Mesenchymal stem cell (in vitro differentiated cells and primary cell): ENCODE data around the gene ATP6V1G1.

Source experiments
- DNase-seq: peaks from one replicate; pipeline ENCODE4 v3.0.0-alpha.2; 2013
- H2AFZ ChIP-seq: one replicate; pipeline ENCODE4 v1.6.1; 2013; ENCODE audit warnings: low read depth, mild to moderate bottlenecking, control low read depth, inconsistent platforms, low read length, moderate library complexity
- H2AK5ac ChIP-seq: 2 replicates; pipeline ENCODE4 v1.6.1; 2013; ENCODE audit warnings: low read length, moderate library complexity, mild to moderate bottlenecking, inconsistent platforms; ENCODE audit not compliant: severe bottlenecking
- H2BK120ac ChIP-seq: one replicate; pipeline ENCODE4 v1.6.1; 2013; ENCODE audit warnings: low read depth, mild to moderate bottlenecking, inconsistent platforms, low read length, moderate library complexity
- H2BK12ac ChIP-seq, 2 experiments: one replicate each; pipeline ENCODE4 v1.6.1; 2013; ENCODE audit warnings: inconsistent platforms in 2 of 2, low read length in 2 of 2, mild to moderate bottlenecking in 2 of 2, moderate library complexity in 2 of 2, control low read depth in 1 of 2
- H2BK15ac ChIP-seq: one replicate; pipeline ENCODE4 v1.6.1; 2013; ENCODE audit warnings: mild to moderate bottlenecking, low read depth, inconsistent platforms; ENCODE audit not compliant: poor library complexity, severe bottlenecking
- H2BK5ac ChIP-seq: 2 replicates; pipeline ENCODE4 v1.6.1; 2013; ENCODE audit warnings: low read depth, mild to moderate bottlenecking, low read length, control low read depth, inconsistent platforms; ENCODE audit not compliant: poor library complexity, severe bottlenecking
- H3K14ac ChIP-seq, 2 experiments: one replicate each; pipeline ENCODE4 v1.6.1; 2013; ENCODE audit warnings: inconsistent platforms in 2 of 2, low read length in 2 of 2, control low read depth in 1 of 2, mild to moderate bottlenecking in 1 of 2, moderate library complexity in 1 of 2
- H3K18ac ChIP-seq, 2 experiments: one replicate each; pipeline ENCODE4 v1.6.1; 2013; ENCODE audit warnings: inconsistent platforms in 2 of 2, low read length in 2 of 2, control low read depth in 1 of 2, low read depth in 1 of 2, mild to moderate bottlenecking in 1 of 2
- H3K23ac ChIP-seq, 2 experiments: one replicate each; pipeline ENCODE4 v1.6.1; 2013; ENCODE audit warnings: inconsistent platforms in 2 of 2, low read length in 2 of 2, mild to moderate bottlenecking in 2 of 2, moderate library complexity in 2 of 2, control low read depth in 1 of 2
- H3K27ac ChIP-seq: 2 replicates; pipeline ENCODE4 v1.5.1; 2013; ENCODE audit warnings: mild to moderate bottlenecking, moderate library complexity, low read length, control low read depth, inconsistent platforms; ENCODE audit not compliant: poor library complexity, severe bottlenecking
- H3K27me3 ChIP-seq, 2 experiments: 2 replicates each; pipeline versions ENCODE4 v1.6.1 to v1.7.0; 2013; ENCODE audit warnings: low read length in 2 of 2, mild to moderate bottlenecking in 2 of 2, moderate library complexity in 2 of 2, control low read depth in 1 of 2, inconsistent platforms in 1 of 2; ENCODE audit not compliant: control insufficient read depth in 1 of 2, insufficient read depth in 1 of 2
- H3K36me3 ChIP-seq, 2 experiments: 2 replicates each; pipeline versions ENCODE4 v1.6.1 to v1.7.0; 2013; ENCODE audit warnings: low read length in 2 of 2, control low read depth in 1 of 2, inconsistent platforms in 1 of 2, low read depth in 1 of 2, mild to moderate bottlenecking in 1 of 2; ENCODE audit not compliant: insufficient read depth in 2 of 2, control insufficient read depth in 1 of 2
- H3K4ac ChIP-seq, 2 experiments: one replicate each; pipeline ENCODE4 v1.6.1; 2013; ENCODE audit warnings: inconsistent platforms in 2 of 2, low read length in 2 of 2, mild to moderate bottlenecking in 2 of 2, moderate library complexity in 2 of 2, control low read depth in 1 of 2, low read depth in 1 of 2
- H3K4me1 ChIP-seq: 2 replicates; pipeline ENCODE4 v1.6.1; 2013; ENCODE audit warnings: low read depth, low read length, control low read depth; ENCODE audit not compliant: control insufficient read depth, insufficient read depth
- H3K4me2 ChIP-seq: 2 replicates; pipeline ENCODE4 v1.6.1; 2013; ENCODE audit warnings: low read length, mild to moderate bottlenecking, inconsistent platforms; ENCODE audit not compliant: poor library complexity, severe bottlenecking
- H3K4me3 ChIP-seq, 2 experiments: 2 replicates each; pipeline versions ENCODE4 v1.5.1 to v1.7.0; 2013; ENCODE audit warnings: low read length in 2 of 2, mild to moderate bottlenecking in 2 of 2, control low read depth in 1 of 2, low read depth in 1 of 2; ENCODE audit not compliant: insufficient read depth in 1 of 2
- H3K79me1 ChIP-seq: replicated peaks from 2 replicates; pipeline ENCODE4 v1.6.1; 2013; ENCODE audit warnings: mild to moderate bottlenecking, control low read depth, low read length, inconsistent platforms; ENCODE audit not compliant: poor library complexity, severe bottlenecking
- H3K9ac ChIP-seq: 2 replicates; pipeline ENCODE4 v1.7.0; 2013; ENCODE audit warnings: mild to moderate bottlenecking, low read length, moderate library complexity
- H3K9me3 ChIP-seq: 2 replicates; pipeline ENCODE4 v1.7.0; 2013; ENCODE audit warnings: mild to moderate bottlenecking, low read length; ENCODE audit not compliant: control insufficient read depth
- H4K8ac ChIP-seq: one replicate; pipeline ENCODE4 v1.6.1; 2013; ENCODE audit warnings: inconsistent platforms, mild to moderate bottlenecking, low read length, moderate library complexity
- H4K91ac ChIP-seq: one replicate; pipeline ENCODE4 v1.6.1; 2013; ENCODE audit warnings: mild to moderate bottlenecking, low read length, inconsistent platforms
- WGBS: methylation state at CpG from one replicate; pipeline ENCODE4 v1.1.7; 2013; ENCODE audit warnings: mixed read lengths; 5-methylcytosine and 5-hydroxymethylcytosine counted together

The ATP6V1G1 gene

DNA sequence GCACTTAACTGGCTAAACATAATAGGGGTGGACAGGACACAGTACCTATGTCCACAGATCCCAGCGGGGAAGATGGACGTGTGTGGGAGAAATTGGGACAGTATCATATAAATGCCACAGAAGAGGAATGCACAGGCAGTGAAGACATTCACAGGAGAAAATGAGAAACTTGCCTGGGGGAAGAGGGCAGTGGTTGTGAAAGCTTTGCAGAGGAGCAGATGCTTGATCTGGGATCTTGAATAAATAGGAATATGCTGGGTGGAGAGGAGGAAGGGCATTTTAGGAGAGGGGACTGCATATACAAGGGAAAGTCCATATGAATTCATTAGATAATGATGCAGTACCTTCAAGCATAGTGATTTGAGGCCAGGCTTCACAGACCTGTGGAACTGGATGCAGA lies 37.1 kb downstream of the ATP6V1G1 start:
- no peaks in the 10 kb centered on the region for H3K9me3 ChIP-seq
- H2BK12ac ChIP-seq, result no peak overlapping the region
- no peak overlapping the region for H2BK15ac ChIP-seq
- H3K9ac ChIP-seq, result no peak overlapping the region
- H3K18ac ChIP-seq, result no peak overlapping the region
- no peak overlapping the region for H3K4ac ChIP-seq
- no peak overlapping the region for H3K4me3 ChIP-seq
- no peak overlapping the region for H3K23ac ChIP-seq
- WGBS, result 98% methylated on average over 2 of the region's 2 CpGs
- H3K14ac ChIP-seq, result no peak overlapping the region
- no peak overlapping the region for H2AK5ac ChIP-seq
- H3K79me1 ChIP-seq, result peaks cover 10% of the 10 kb centered on the region
- peaks cover 8% of the 10 kb centered on the region for H3K4me1 ChIP-seq
- no peak overlapping the region for H4K91ac ChIP-seq
- no peak overlapping the region for H3K4me2 ChIP-seq
- no peak for DNase-seq
- no peak overlapping the region for H4K8ac ChIP-seq
- no peak overlapping the region for H2AFZ ChIP-seq
- peaks cover 11 to 19% of the 10 kb centered on the region in 2 experiments for H3K36me3 ChIP-seq
- no peak overlapping the region for H2BK120ac ChIP-seq
- H3K27me3 ChIP-seq, result no peaks in the 10 kb centered on the region
- no peak overlapping the region for H2BK5ac ChIP-seq
- no peak overlapping the region for H3K27ac ChIP-seq

DNA sequence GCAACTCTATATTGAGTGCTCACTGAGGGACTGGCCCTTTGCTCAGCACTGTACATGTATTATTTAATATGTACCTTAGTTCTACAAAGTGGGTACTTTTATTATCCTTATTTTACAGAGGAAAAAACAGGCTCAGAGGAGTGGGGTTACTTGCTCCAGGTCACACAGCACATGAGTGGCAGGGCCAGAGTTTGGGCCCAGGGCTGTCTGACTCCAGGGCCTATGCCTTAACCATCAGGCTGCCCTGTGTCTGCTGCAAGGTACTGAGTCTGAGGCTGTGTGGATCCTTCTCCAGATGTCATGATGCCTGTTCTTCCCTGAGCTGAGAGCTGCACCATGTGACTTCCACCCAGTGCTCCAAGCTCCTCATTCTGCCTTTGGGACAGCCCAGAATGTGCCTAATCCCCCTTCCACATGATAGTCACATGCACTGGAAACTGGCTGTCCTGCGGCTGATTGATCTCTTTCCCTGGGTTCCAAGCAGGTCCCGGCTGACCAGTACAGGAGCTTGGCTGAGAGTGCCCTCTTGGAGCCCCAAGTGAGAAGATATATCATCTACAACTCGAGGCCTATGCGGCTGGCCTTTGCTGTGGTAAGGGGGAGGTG lies 38.9 kb downstream of the ATP6V1G1 start:
- no peak overlapping the region for H3K4me2 ChIP-seq
- H3K79me1 ChIP-seq, result peaks cover 10% of the 10 kb centered on the region
- no peak overlapping the region for H2AK5ac ChIP-seq
- no peak overlapping the region for H3K9ac ChIP-seq
- peaks cover 6% of the 10 kb centered on the region for H3K4me1 ChIP-seq
- DNase-seq, result no peak
- 90% methylated on average over 4 of the region's 4 CpGs for WGBS
- H2BK5ac ChIP-seq, result no peak overlapping the region
- no peaks in the 10 kb centered on the region for H3K9me3 ChIP-seq
- H3K36me3 ChIP-seq, result peaks cover 15 to 25% of the 10 kb centered on the region in 2 experiments
- H2AFZ ChIP-seq, result no peak overlapping the region
- H4K8ac ChIP-seq, result no peak overlapping the region
- no peak overlapping the region for H3K4ac ChIP-seq
- no peak overlapping the region for H2BK15ac ChIP-seq
- no peak overlapping the region for H3K18ac ChIP-seq
- no peak overlapping the region for H3K14ac ChIP-seq
- H3K23ac ChIP-seq, result no peak overlapping the region
- no peak overlapping the region for H4K91ac ChIP-seq
- no peak overlapping the region for H3K27ac ChIP-seq
- no peak overlapping the region for H3K4me3 ChIP-seq
- H2BK12ac ChIP-seq, result no peak overlapping the region
- H2BK120ac ChIP-seq, result no peak overlapping the region
- no peaks in the 10 kb centered on the region for H3K27me3 ChIP-seq

DNA sequence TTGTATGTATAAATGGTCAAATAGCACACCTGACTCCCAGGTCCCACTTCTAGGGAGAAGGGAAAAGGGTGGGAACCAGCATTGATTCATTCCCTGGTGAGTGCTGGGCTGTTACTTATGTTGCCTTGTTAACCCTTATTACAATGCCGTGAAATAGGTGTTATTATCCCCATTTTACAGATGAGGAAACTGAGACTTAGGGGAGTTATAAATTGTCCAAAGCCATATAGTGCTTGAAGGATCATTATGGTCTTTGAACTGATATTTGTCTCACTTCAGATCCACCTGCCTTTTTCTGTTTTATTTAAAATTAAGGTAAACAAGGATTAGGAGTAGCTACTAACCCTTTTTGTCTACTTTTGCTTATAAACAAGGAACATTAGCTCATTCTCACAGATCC lies 40.0 kb downstream of the ATP6V1G1 start:
- no peak overlapping the region for H3K23ac ChIP-seq
- no peak overlapping the region for H4K8ac ChIP-seq
- H2BK5ac ChIP-seq, result no peak overlapping the region
- no peak overlapping the region for H4K91ac ChIP-seq
- H3K9ac ChIP-seq, result no peak overlapping the region
- no peak for DNase-seq
- no peak overlapping the region for H2AFZ ChIP-seq
- no peak overlapping the region for H2BK12ac ChIP-seq
- peaks cover 10% of the 10 kb centered on the region for H3K79me1 ChIP-seq
- H3K4me2 ChIP-seq, result no peak overlapping the region
- 100% methylated on average over 1 of the region's 1 CpG for whole genome bisulfite sequencing
- peaks cover 19 to 30% of the 10 kb centered on the region in 2 experiments for H3K36me3 ChIP-seq
- no peak overlapping the region for H2BK120ac ChIP-seq
- H3K9me3 ChIP-seq, result no peaks in the 10 kb centered on the region
- no peak overlapping the region for H2AK5ac ChIP-seq
- no peak overlapping the region for H2BK15ac ChIP-seq
- no peak overlapping the region for H3K18ac ChIP-seq
- no peak overlapping the region for H3K4ac ChIP-seq
- H3K27me3 ChIP-seq, result no peaks in the 10 kb centered on the region
- H3K4me1 ChIP-seq, result peaks cover 3% of the 10 kb centered on the region
- no peak overlapping the region for H3K4me3 ChIP-seq
- no peak overlapping the region for H3K27ac ChIP-seq
- no peak overlapping the region for H3K14ac ChIP-seq

DNA sequence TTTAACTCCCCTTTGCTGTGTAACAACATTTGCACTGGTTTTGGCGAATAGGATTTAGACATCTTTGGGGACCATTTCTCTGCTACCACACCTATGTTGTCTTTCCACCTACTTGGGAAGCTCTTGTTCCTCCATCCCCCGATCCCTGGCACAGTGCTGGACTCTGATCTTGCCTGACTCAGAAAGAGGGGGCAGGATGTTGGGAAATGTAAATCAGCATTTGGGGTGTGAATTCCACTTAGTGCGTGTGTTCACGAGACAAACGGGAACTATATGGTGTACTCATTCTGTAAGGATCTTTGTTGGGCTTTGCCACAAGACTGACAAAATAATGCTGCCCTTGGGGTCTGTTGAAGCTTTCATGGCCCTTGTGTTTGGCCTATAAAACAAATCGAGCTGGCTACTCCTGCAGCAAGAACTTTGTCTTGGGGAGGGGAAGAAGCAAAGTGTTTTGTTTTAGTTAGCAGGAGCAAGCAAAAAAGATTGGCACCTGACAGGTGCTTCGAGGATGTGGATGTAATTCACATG lies 42.1 kb downstream of the ATP6V1G1 start:
- DNase-seq, result no peak
- no peak overlapping the region for H2BK15ac ChIP-seq
- H3K18ac ChIP-seq, result no peak overlapping the region
- no peak overlapping the region for H3K23ac ChIP-seq
- no peak overlapping the region for H3K4me3 ChIP-seq
- H2BK12ac ChIP-seq, result no peak overlapping the region
- H3K9ac ChIP-seq, result no peak overlapping the region
- no peaks in the 10 kb centered on the region for H3K27me3 ChIP-seq
- no peak overlapping the region for H2AFZ ChIP-seq
- no peak overlapping the region for H2BK5ac ChIP-seq
- peaks cover 3% of the 10 kb centered on the region for H3K4me1 ChIP-seq
- H3K4ac ChIP-seq, result no peak overlapping the region
- peaks cover 29 to 44% of the 10 kb centered on the region in 2 experiments for H3K36me3 ChIP-seq
- H4K91ac ChIP-seq, result no peak overlapping the region
- H3K9me3 ChIP-seq, result no peaks in the 10 kb centered on the region
- no peak overlapping the region for H2AK5ac ChIP-seq
- no peak overlapping the region for H3K27ac ChIP-seq
- no peak overlapping the region for H3K4me2 ChIP-seq
- peaks cover 1% of the 10 kb centered on the region for H3K79me1 ChIP-seq
- WGBS, result 88% methylated on average over 7 of the region's 7 CpGs
- H2BK120ac ChIP-seq, result no peak overlapping the region
- no peak overlapping the region for H3K14ac ChIP-seq
- no peak overlapping the region for H4K8ac ChIP-seq
